VCaP (cell line): ENCODE measurements around the gene TCEA2.

Experiments used
- H3K27ac ChIP-seq: fragments of 450-650 bp; 2 replicates; pipeline ENCODE4 v1.5.1; 2017
- CTCF ChIP-seq: fragments of 450-650 bp; conservative IDR thresholded peaks from 2 replicates; pipeline ENCODE4 v1.5.1; 2017; ENCODE audit warnings: mild to moderate bottlenecking, moderate library complexity

TCEA2 gene

GRCh38 chr20:64119681-64120341 is 56.8 kb downstream of the TCEA2 start:
- TF ChIP-seq CTCF: no peak
- H3K27ac ChIP-seq: peak overlapping the region; percentile 64

- no peak overlapping the region for H3K27ac ChIP-seq
- no peak for TF ChIP-seq CTCF
These were observed 58.6 kb downstream of the TCEA2 start for GRCh38 chr20:64121586-64121985.
